Tibial artery (tissue), 4 donors: ENCODE data around the gene PTPN7.

Experiments
- DNase-seq, 2 donors: peaks; one replicate each; pipeline ENCODE4 v3.0.0-alpha.2; 2019
- H3K27ac ChIP-seq, 2 donors: fragments of 200-600 bp; sonication (generic) in 1 of 2; 1 replicate in 1 of 2; 2 replicates in 1 of 2; pipeline ENCODE4 v1.5.1; 2018 to 2019; ENCODE audit warnings: mild to moderate bottlenecking in 1 of 2
- H3K27me3 ChIP-seq, 2 donors: fragments of 200-600 bp; sonication (generic) in 1 of 2; one replicate each; pipeline versions ENCODE4 v1.5.1 to v1.6.0; 2016 to 2019
- H3K36me3 ChIP-seq, 3 donors: fragments of 200-600 bp; sonication (generic) in 2 of 3; one replicate each; pipeline ENCODE4 v1.5.1; 2016 to 2019; ENCODE audit warnings: mild to moderate bottlenecking in 2 of 3
- H3K4me1 ChIP-seq, 4 donors: fragments of 200-600 bp; sonication (generic) in 2 of 4; 1 replicate in 3 of 4; 2 replicates in 1 of 4; pipeline ENCODE4 v1.5.1; 2016 to 2019
- H3K4me3 ChIP-seq, 2 donors: fragments of 200-600 bp; sonication (generic) in 1 of 2; 1 replicate in 1 of 2; 2 replicates in 1 of 2; pipeline ENCODE4 v1.5.1; 2018 to 2019; ENCODE audit warnings: mild to moderate bottlenecking in 2 of 2
- H3K9me3 ChIP-seq, 3 donors: fragments of 200-600 bp; sonication (generic) in 1 of 3; one replicate each; pipeline ENCODE4 v1.5.1; 2016 to 2019
- intact Hi-C: fragments of 100-400 bp; cut with DNase I; formaldehyde crosslinking; loops from one replicate; pipeline ENCODE4 v1.15.0; 2023; ENCODE audit warnings: low total_unique reads
- TF ChIP-seq, protein P1 (sequence below), 2 experiments: fragments of 200-600 bp in 1 of 2; fragments of 450-650 bp in 1 of 2; IDR thresholded peaks; one replicate each; pipeline ENCODE4 v1.5.1; 2017 to 2019; ENCODE audit warnings: antibody characterized with exemption in 2 of 2, mild to moderate bottlenecking in 1 of 2, moderate library complexity in 1 of 2

PTPN7 gene

DNA sequence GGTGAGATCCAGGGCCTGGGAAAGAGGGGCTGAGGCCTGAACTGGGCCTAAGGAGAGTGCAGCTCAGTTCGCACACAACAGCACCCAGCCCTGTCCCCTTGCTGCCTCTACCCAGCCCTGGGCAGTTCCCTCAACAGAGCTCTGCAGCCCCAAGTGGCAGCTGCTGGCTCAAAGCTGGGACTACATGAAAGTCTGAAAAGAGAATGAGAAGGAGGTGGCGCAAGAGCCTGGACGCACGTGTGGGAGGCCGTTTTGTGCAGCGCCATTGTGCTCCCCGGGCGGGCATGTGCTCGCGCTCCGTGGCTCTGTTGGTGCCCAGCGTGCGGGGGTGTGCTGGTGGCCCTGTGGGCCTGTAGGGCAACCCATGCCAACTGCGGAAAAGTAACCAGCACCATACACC is 27.4 kb downstream of the PTPN7 start:
- H3K27ac ChIP-seq: peak overlapping the region; percentile 82 to 85
- peak overlapping the region in 1 of 2 donors; percentile 4 for H3K4me3 ChIP-seq
- no peak for DNase-seq
- TF ChIP-seq, protein P1, sequence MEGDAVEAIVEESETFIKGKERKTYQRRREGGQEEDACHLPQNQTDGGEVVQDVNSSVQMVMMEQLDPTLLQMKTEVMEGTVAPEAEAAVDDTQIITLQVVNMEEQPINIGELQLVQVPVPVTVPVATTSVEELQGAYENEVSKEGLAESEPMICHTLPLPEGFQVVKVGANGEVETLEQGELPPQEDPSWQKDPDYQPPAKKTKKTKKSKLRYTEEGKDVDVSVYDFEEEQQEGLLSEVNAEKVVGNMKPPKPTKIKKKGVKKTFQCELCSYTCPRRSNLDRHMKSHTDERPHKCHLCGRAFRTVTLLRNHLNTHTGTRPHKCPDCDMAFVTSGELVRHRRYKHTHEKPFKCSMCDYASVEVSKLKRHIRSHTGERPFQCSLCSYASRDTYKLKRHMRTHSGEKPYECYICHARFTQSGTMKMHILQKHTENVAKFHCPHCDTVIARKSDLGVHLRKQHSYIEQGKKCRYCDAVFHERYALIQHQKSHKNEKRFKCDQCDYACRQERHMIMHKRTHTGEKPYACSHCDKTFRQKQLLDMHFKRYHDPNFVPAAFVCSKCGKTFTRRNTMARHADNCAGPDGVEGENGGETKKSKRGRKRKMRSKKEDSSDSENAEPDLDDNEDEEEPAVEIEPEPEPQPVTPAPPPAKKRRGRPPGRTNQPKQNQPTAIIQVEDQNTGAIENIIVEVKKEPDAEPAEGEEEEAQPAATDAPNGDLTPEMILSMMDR (IDR thresholded peaks at IDR 0.05): no peak
- H3K9me3 ChIP-seq: no peaks in the 10 kb centered on the region
- peaks cover 0 to 60% (median 40%) of the 10 kb centered on the region in 4 donors for H3K4me1 ChIP-seq
- intact Hi-C loops: no loop called here
- no peaks in the 10 kb centered on the region for H3K27me3 ChIP-seq
- H3K36me3 ChIP-seq: peaks cover 15 to 43% (median 34%) of the 10 kb centered on the region in 3 donors

GRCh38 chr1:202131956-202132821 is 28.2 kb downstream of the PTPN7 start:
- intact Hi-C loops: no loop called here
- DNase-seq: peak; percentile 83 to 89

GRCh38 chr1:202130816-202131522 is 29.4 kb downstream of the PTPN7 start:
- Histone ChIP-seq H3K4me3 (no peak overlapping the region), H3K36me3 (peaks cover 15 to 30% (median 23%) of the 10 kb centered on the region in 3 donors), H3K9me3 (no peaks in the 10 kb centered on the region), H3K27me3 (no peaks in the 10 kb centered on the region), H3K27ac (peak overlapping the region; percentile 82 to 85), H3K4me1 (peaks cover 0 to 60% (median 40%) of the 10 kb centered on the region in 4 donors)
- intact Hi-C loops: no loop called here
- DNase-seq: no peak
- TF ChIP-seq, protein P1 (IDR thresholded peaks at IDR 0.05): no peak

More at GRCh38 chr1:202131956-202132821, 28.2 kb downstream of the PTPN7 start:
- TF ChIP-seq, protein P1 (IDR thresholded peaks at IDR 0.05): no peak
- H3K36me3 ChIP-seq: peaks cover 15 to 35% (median 34%) of the 10 kb centered on the region in 3 donors
- peaks cover 0 to 60% (median 40%) of the 10 kb centered on the region in 4 donors for H3K4me1 ChIP-seq
- H3K9me3 ChIP-seq: no peaks in the 10 kb centered on the region
- H3K4me3 ChIP-seq: peak overlapping the region in 1 of 2 donors; percentile 4
- peak overlapping the region; percentile 82 to 85 for H3K27ac ChIP-seq
- no peaks in the 10 kb centered on the region for H3K27me3 ChIP-seq

DNA sequence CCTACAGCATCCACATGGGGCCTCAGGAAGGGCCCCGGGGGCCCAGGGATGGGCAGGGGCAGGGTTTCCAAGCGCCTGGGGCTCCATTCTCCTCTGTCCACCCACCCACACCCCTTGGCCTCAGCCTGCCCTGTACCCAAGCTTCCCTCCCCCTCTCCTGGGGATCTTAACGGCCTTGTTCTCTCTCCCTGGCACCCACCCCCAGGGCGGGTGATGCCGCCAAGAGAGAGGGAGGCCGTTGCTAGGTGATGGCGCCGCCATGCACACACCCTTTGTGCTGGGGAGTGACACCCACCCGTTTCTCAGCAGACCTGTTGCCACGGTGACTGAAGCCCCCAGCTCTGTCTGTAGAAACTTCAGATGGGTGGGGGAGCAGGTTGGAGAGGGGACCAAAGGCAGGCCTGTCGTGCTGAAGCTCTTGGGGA is 30.1 kb downstream of the PTPN7 start:
- intact Hi-C loops: no loop called here
- no peak overlapping the region for H3K4me3 ChIP-seq
- peaks cover 0 to 54% (median 40%) of the 10 kb centered on the region in 4 donors for H3K4me1 ChIP-seq
- no peaks in the 10 kb centered on the region for H3K27me3 ChIP-seq
- H3K9me3 ChIP-seq: no peaks in the 10 kb centered on the region
- DNase-seq: no peak
- H3K27ac ChIP-seq: peak overlapping the region; percentile 82 to 85
- TF ChIP-seq, protein P1 (IDR thresholded peaks at IDR 0.05): no peak
- peaks cover 15 to 23% (median 17%) of the 10 kb centered on the region in 3 donors for H3K36me3 ChIP-seq

DNA sequence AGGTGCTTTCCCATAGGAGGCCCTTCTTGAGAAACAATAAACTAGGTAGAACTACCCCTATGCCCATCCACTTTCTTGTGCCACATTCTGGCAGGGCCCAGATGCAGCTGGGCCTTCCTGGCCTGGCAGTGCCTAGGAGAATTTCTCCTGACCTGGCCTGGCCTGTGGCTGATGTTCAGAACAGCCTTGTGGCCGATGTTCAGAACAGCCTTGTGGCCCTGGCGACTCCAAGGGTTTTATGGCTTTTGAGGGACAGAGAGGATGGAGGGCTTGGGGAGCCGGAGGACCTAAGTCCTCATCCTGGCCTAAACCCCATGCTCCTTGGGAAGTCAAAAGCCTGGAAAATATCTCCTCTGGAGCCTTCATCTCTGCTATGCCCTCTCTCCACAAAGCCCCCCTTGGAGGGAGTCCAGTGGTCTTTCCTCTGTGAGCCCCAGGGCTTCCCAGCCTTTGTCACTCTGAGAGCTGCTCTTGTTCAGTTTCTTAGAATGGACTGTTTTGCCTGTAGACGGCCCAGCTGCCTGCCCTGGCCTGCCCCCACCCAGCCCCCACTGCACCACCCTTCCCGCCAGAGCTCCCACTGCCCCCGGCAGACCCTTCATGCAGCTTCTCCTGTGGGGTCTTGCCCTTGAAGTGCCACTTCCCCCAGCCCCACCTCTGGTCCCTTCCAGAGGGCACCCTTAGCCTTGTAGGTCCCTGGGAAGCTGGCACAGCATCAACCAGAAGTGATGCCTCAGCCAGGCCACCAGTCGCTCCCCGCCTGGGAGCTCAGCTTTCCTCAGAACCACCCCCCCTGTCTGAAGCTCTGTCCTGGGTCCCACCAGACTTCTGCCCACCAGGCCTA is 30.7 kb downstream of the PTPN7 start:
- Histone ChIP-seq H3K4me1 (peaks cover 0 to 50% (median 40%) of the 10 kb centered on the region in 4 donors), H3K4me3 (no peak overlapping the region), H3K27me3 (no peaks in the 10 kb centered on the region), H3K36me3 (peaks cover 13 to 17% (median 13%) of the 10 kb centered on the region in 3 donors), H3K27ac (peak overlapping the region; percentile 82 to 85), H3K9me3 (no peaks in the 10 kb centered on the region)
- DNase-seq: no peak
- TF ChIP-seq, protein P1 (IDR thresholded peaks at IDR 0.05): no peak
- intact Hi-C loops: no loop called here
